SW480 (cell line): ENCODE measurements around the gene DNM2.
"Not testable (repeated sequence)": the region's sequence is repeated elsewhere in the genome, so short reads cannot be mapped to it uniquely, and the experiment has no call there.

Source experiments
- DNase-seq: peaks from one replicate; pipeline ENCODE4 v3.0.0-alpha.2; 2016; ENCODE audit warnings: low spot score

The DNM2 gene

GRCh38 chr19:10836479-10837330, 118.8 kb downstream of the DNM2 start:
- peak; percentile 93 for DNase-seq

- DNase-seq = not testable (repeated sequence)
Measured at GRCh38 chr19:10837649-10838048, 119.8 kb downstream of the DNM2 start.

- DNase-seq = no peak
Measured at GRCh38 chr19:10838377-10838776, 120.5 kb downstream of the DNM2 start.

GRCh38 chr19:10839114-10840050, 121.5 kb downstream of the DNM2 start:
- no peak for DNase-seq

- no peak for DNase-seq
Measured at GRCh38 chr19:10842788-10843187, 124.9 kb downstream of the DNM2 start.

- DNase-seq = no peak
Measured at GRCh38 chr19:10846500-10847202, 128.8 kb downstream of the DNM2 start.

- no peak for DNase-seq
Measured at GRCh38 chr19:10848230-10848856, 130.5 kb downstream of the DNM2 start, which contains the start of gene C19orf38. TSS of gene C19orf38 (plus strand) at chr19:10848415. CDS start at chr19:10848509, 94 bp downstream.

- no peak for DNase-seq
Measured at GRCh38 chr19:10850631-10851030, 132.8 kb downstream of the DNM2 start.

GRCh38 chr19:10852098-10852800, 134.4 kb downstream of the DNM2 start:
- no peak for DNase-seq

GRCh38 chr19:10852941-10853340, 135.1 kb downstream of the DNM2 start:
- no peak for DNase-seq

GRCh38 chr19:10854350-10855089, 136.6 kb downstream of the DNM2 start:
- no peak for DNase-seq

GRCh38 chr19:10855879-10856522, 138.1 kb downstream of the DNM2 start:
- DNase-seq = no peak

- DNase-seq = not testable (repeated sequence)
Measured at GRCh38 chr19:10856899-10857298, 139.0 kb downstream of the DNM2 start.

GRCh38 chr19:10858204-10858828, 140.4 kb downstream of the DNM2 start:
- DNase-seq = no peak

- DNase-seq = peak; percentile 34
Measured at GRCh38 chr19:10861103-10861651, 143.3 kb downstream of the DNM2 start.

GRCh38 chr19:10862561-10863106, 144.8 kb downstream of the DNM2 start:
- DNase-seq = no peak

- no peak for DNase-seq
Measured at GRCh38 chr19:10863107-10863717, 145.3 kb downstream of the DNM2 start.

- DNase-seq = peak; percentile 74
Measured at GRCh38 chr19:10864538-10864899, 146.6 kb downstream of the DNM2 start.
